ENCODE results near the gene PLA1A. TPM values are rescaled to one million over a fixed set of nuclear protein-coding genes. Genes with fewer than 3 reads are reported as not detected.

PLA1A gene
- total and polyA plus RNA-seq, 10 of the 15 experiments (the other 5 are each of a cell fraction or from before 2014, with no cell fraction given): 2.9 to 106 (median 4.8) TPM

DNA sequence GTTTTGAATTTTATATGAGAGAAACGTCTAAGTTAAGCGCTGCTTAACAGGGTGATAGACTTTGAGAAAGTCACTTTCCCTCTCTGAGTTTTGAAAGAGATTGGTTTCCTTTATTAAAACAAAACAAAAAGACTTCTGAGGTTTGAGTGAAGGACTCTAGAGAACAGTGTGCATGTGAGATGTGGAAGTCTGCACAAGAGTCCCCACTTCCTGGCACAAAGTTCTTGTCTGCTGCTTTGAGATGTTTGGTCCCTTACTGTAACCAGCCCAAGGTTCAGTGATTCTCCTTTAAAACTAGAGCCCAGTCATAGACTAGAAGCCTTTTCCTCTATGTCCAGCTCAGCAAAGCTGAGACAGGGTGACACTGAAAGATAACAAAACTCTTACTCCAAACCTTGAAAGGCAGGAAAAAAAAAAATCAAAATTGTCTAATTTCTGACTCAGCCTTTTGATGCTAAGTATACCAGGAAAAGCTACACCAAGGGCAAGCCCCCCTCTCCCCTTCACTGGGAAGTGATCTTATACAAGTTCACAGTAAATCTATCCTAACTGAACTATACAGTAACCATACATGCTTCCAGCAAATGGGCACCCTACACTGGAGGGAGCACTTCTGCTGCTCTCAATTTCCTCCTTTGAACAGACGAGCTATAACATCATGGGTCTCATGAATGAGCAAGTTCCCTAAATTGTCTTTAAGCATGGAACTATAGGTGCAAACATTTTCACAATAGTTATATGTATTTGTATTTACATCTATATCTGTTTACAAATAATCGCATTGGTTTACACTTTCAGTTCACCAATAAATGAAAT is 60.4 kb downstream of the PLA1A start:
- in situ Hi-C loops (cut with MboI) (no loop called here), intact Hi-C loops (cut with micrococcal nuclease; ENCODE audit: unreplicated experiment) (loop anchor here (1.0 kb wide), 1 partner anchor 19 kb away; no protein-coding TSS in a partner anchor)
- Histone ChIP-seq H3K4me3 (no peak overlapping the region), H3K4me2 (ENCODE audit: control insufficient read depth, insufficient read depth) (no peak overlapping the region; the same call in 1 of the 2 replicates), H3K9ac (ENCODE audit: control insufficient read depth, insufficient read depth, low read length) (no peak overlapping the region), H2AFZ (ENCODE audit: control insufficient read depth, low read depth, low read length) (peak overlapping the region; percentile 64), H3K27me3 (replicated peaks in 1 of 2; ENCODE audit: control insufficient read depth in 2 of 2, insufficient read depth in 2 of 2, low read length in 1 of 2) (no peaks in the 10 kb centered on the region), H3K9me3 (replicated peaks; ENCODE audit: control insufficient read depth, insufficient read depth, low read length) (no peaks in the 10 kb centered on the region), H3K79me2 (ENCODE audit: control insufficient read depth, insufficient read depth, low read length) (no peaks in the 10 kb centered on the region), H3K36me3 (ENCODE audit: control insufficient read depth in 2 of 2, insufficient read depth in 2 of 2, low read length in 1 of 2) (no peaks in the 10 kb centered on the region; a peak in 2 of 4 replicates), H3K4me1 (ENCODE audit: control insufficient read depth, insufficient read depth, low read length) (peaks cover 16% of the 10 kb centered on the region; the same call in 1 of the 2 replicates), H4K20me1 (ENCODE audit: control insufficient read depth, insufficient read depth) (no peaks in the 10 kb centered on the region), H3K27ac (ENCODE audit: control insufficient read depth, insufficient read depth) (peak overlapping the region; percentile 50)
- DNase-seq (ENCODE audit: low read depth, low spot score) (no peak), FAIRE-seq (no peak), ATAC-seq (peak; percentile 29; the same call in 1 of the 3 replicates)
- no TSS peak for BruUV-seq (replicated peaks)
- CTCF ChIA-PET: interaction anchor here (0.7 to 2.2 kb wide), 8 partner anchors 9 to 58 kb away, joined by 3 to 8 read pairs (median 3); no protein-coding TSS in a partner anchor
- 61% methylated on average over 4 of the region's 4 CpGs for WGBS (ENCODE audit: insufficient coverage, insufficient replicate concordance, low lambda C conversion rate, missing lambda C conversion rate)
- POLR2A ChIA-PET: interaction anchor here (0.8 to 1.1 kb wide), 2 partner anchors 11 to 17 kb away, joined by 3 read pairs; no protein-coding TSS in a partner anchor
- TF ChIP-seq SUPT20H (IDR thresholded peaks at IDR 0.05; ENCODE audit: borderline replicate concordance, control insufficient read depth, low read depth, low read length): no peak
- TF ChIP-seq RFX5 (IDR thresholded peaks at IDR 0.05; ENCODE audit: low read depth, low read length): no peak
- TF ChIP-seq HCFC1 (IDR thresholded peaks at IDR 0.05; ENCODE audit: low read length): no peak
- no peak for TF ChIP-seq RCOR1 (conservative IDR thresholded peaks at IDR 0.05; ENCODE audit: low read depth, low read length)
- TF ChIP-seq POLR2A (IDR thresholded peaks at IDR 0.05; ENCODE audit: low read depth, low read length): no peak
- SMC1A ChIA-PET (ENCODE audit: uncharacterized antibody, unreplicated experiment): interaction anchor here (0.8 to 2.7 kb wide), 8 partner anchors 9 to 58 kb away, joined by 3 to 10 read pairs (median 4); no protein-coding TSS in a partner anchor
- RAD21 ChIA-PET (ENCODE audit: unreplicated experiment): interaction anchor here (0.6 to 2.5 kb wide), 3 partner anchors 32 to 57 kb away, joined by 3 to 8 read pairs (median 3); no protein-coding TSS in a partner anchor

Data from GM12878 (cell line).